Right hindlimb (tissue), 1 donor: ENCODE results near the gene DBN1.
"Not testable (repeated sequence)": the region's sequence is repeated elsewhere in the genome, so short reads cannot be mapped to it uniquely, and the experiment has no call there.

Source experiments
- DNase-seq: peaks from one replicate; pipeline ENCODE4 v3.0.0-alpha.2; 2018

DBN1 gene

GRCh38 chr5:177490992-177491391, 17.6 kb upstream of the DBN1 start:
- no peak for DNase-seq

DNA sequence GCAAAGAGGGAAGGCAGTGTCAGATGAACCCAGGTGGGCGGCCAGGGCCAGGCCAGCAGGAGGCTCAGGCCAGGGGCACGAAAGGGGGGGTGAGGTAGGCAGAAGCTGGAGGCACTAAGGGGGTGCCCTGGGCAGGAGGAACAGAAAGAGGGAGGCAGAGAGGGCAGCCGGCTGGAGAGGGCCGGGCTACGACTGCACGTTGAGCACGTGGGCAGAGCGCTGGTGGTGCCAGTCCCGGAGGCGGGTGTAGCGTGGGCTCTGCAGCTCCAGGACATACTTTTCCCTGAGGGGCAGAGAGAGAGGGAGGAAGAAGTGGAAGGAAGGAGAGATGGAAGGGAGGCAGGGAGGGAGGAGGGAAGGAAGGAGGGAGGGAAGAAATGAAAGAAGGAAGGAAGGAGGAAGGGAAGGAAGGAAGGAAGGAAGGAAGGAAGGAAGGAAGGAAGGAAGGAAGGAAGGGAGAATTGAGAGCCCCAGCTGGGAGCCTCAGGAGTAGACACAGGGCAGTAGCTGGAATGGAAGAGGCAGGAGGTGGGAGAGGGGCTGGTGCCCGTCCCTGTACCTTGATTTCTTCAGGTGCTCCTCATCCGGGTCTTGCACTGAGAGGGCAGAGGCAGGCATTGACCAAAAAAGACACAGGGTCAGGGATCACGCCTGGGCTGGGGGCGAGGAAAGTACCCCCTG, 17.0 kb upstream of the DBN1 start:
- no peak for DNase-seq

DNA sequence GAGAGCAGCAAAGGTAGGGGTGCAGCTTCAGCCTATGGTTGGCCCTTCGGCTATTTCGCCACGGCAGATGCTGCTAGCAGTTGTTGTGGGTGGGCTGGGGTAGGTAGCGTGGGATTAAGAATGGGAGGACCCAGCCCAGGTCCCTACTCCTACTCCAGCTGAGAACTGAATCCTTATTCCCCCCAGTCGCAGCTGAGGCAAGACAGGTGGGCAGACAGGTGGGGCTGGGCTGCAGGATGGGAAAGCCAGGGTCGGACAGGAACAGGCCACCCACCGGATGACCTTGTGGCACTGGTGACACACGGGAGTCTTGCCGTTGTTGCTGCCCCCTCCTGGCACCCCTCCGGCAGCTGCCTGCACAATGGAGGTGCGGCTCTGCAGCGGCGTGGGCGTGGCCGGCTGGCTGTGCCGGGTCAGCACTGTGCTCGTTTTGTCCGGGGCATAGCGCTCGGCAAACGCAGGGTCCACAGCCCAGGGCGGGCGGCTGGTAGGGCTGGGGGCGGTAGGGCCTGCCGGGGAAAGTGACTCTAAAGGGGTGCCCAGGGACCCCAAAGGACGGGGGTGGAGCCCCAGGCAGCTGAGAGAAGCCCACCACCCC, 15.8 kb upstream of the DBN1 start:
- no peak for DNase-seq

GRCh38 chr5:177487975-177488374, 14.5 kb upstream of the DBN1 start:
- DNase-seq, result no peak

GRCh38 chr5:177487144-177487543, 13.7 kb upstream of the DBN1 start:
- DNase-seq, result no peak

DNA sequence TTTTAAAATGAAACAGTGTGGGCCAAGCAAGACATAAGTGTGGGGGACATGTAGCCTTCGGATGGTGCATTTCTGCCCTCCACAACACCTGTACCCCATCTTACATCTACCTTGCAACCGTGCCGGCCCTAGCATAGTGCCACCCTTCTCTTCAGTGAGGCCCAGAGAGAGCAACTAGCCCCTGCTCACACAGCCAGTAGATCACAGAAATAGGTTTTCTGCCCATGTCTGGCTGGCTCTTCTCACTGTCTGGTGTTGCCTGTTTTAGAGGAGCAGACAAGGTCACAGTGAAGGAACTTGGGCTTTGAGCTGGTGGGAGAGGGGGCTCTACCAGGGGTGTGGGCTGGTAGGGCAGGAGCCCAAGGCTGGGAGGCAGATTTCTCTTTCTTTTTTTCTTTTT, 12.8 kb upstream of the DBN1 start:
- no peak for DNase-seq

DNA sequence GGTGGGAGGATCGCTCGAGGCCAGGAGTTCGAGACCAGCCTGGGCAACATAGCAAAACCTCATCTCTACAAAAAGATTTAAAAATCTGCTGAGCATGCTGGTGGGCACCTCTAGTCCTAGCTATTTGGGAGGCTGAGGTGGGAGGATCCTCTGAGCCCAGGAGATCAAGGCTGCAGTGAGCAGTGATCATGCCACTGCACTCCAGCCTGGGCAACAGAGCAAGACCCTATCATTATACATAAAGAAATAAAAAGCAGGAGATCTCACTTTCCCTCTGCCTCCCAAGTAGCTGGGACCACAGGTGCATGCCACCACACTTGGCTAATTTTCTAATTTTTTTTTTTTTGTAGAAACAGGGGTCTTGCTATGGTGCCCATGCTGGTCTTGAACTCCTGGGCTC, 12.3 kb upstream of the DBN1 start:
- not testable (repeated sequence) for DNase-seq

DNA sequence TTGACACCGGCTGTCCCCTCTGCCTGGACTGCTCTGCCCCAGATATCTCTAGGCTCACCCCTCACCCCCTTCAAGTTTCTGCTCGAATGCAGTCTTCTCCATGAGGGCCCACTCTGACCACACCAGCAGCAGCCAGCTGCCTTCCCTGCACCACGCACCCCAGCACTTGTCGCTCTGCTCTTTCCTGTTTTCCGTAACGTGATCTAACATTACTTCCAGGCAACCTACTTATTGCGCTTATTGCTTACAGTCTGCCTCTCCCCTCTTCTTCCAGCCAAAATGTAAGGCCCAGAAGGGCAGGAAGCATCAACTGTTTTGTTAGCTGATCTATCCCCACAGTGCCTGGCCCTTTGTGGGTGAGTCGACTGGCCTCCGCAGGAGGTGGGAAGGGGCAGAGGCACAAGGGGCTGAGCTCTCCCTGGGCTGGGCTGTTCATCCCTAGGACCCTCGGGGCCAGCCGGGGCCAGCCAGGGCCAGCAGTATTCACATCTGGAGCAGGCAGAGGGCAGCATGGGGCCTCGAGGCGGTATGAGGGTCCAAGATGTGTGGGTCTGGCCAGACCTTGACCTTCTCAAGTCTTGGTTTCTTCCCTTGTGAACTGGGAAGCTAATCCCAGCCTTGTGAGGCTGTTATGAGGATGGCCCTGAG, 11.6 kb upstream of the DBN1 start:
- DNase-seq, result no peak

- no peak for DNase-seq
Measured at GRCh38 chr5:177483994-177484901, 10.8 kb upstream of the DBN1 start.

DNA sequence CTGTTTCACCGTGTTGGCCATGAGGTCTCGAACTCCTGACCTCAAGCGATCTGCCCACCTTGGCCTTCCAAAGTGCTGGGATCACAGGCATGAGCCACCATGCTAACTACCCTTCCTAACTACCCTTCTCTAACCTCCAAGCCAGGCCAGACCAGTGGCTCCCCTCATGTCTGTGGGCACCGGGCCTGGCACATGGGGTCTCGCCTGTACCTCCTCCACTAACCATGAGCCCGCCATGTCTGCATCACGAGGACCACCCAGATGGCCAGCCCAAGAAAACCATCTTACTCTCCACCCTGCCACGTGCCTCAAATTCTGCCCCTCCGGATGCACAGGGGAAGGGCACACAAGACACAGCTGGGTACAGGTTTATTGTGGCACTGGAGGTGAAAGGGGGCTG, 9.6 kb upstream of the DBN1 start:
- DNase-seq, result no peak

GRCh38 chr5:177482359-177482795, 8.9 kb upstream of the DBN1 start:
- no peak for DNase-seq

- no peak for DNase-seq
Measured at GRCh38 chr5:177479774-177480173, 6.3 kb upstream of the DBN1 start.

- peak; percentile 73 for DNase-seq
Measured at GRCh38 chr5:177478711-177479646, 5.5 kb upstream of the DBN1 start.

- no peak for DNase-seq
Measured at GRCh38 chr5:177477701-177478477, 4.5 kb upstream of the DBN1 start.

DNA sequence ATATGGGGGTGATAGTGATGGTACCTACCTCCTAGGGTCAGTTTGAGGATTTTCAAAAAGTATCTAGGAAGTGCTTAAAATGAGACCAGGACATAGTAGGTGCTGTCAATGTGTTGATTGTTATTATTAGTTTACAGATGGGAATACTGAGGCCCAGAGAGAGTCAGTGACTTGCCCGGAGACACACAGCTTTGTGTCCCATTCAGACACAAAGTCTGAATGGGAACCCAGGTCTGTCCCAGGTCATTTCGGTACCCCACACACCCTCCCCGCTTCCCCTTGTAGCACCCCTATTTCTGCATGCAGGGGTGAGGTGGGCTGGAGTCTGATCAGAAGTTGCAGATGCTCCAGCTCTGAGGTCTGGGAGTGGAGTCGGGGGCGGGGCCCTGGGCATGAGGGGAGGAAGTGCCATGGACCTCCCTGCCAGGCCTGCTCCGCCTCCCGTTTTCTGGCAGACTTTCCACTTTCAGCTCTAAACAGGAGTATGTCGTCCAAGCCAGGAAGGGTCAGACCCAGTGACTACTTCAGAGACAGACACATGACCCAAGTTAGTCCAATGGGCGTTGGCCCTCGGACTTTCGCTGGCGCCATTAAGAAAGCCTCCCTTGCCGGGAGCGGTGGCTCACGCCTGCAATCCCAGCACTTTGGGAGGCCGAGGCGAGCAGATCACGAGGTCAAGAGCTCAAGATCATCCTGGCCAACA, 3.2 kb upstream of the DBN1 start:
- DNase-seq, result no peak

- DNase-seq, result no peak
Measured at GRCh38 chr5:177475563-177476427, 2.4 kb upstream of the DBN1 start.

DNA sequence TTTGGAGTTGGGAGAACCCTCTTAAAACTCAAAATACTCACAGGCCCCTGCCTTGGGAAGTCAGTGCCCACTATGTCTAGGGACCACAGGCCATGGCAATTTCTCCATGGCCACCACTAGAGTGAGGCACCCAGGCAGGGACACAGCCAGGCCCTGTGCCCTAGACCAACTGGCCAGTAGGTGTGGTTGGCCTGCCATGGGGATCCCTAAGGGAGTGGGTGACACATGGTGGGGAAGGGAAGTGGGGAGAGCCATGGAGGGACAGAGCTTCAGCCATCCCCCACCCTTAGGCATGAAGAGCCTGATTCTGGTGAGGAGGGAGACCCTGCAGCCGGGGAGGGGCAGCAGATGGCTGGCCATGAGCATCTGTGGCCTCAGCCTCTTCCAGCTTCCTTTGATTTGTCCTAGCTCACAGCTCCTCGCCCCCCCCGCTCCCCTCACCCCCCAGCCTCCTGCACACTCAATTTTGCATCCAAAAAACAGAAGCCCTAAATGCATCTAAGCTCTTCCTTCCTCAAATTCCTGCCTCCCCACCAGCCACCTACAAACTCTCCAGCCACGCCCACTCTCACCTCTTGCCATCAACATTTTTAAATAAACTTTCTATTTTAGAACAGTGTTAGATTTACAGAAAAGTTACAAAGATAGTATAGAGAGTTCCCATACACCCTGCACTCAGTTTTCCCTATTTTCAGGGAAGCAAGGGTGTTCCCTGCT, 1.6 kb upstream of the DBN1 start:
- no peak for DNase-seq

DNA sequence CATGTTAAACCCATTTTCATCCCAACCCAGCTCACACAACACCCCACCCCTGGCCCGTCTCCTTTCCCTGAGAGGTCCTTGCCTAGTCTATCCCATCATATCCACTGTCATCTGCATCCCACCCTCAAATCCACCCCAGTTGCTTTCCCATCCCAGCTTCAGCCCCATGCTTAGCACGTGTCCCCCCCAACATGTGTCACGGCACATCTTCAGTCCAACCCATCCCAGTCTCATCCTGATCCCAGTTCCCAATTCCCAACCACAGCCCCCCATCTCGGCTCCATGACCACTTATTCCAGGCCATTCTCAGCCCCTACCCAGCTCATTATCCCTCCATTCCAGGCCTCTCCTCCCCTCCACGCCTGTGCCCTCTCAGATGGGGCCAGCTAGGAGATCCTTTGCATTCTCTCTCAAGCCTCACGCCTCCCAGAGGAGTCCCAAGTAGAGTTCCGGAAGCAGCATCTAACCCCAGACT, 605 bp upstream of the DBN1 start:
- no peak for DNase-seq
